IMR-90 (cell line): Measurements from ENCODE around the gene RALGAPA1. TPM values are rescaled to one million over a fixed set of nuclear protein-coding genes. Genes with fewer than 3 reads are reported as not detected.

Source experiments
- ATAC-seq: fragments of 200-7000 bp; cut with Tn5 transposase; 2 replicates; pipeline ENCODE4 v1.9.1; 2020; ENCODE audit warnings: low read depth, mild to moderate bottlenecking, moderate library complexity
- BruUV-seq: library from RNA; stranded (reverse); fragments of 400-500 nt; replicated peaks from 2 replicates; lab custom pipeline; 2021; lab: Mats Ljungman, UMichigan
- CTCF ChIA-PET: fragments of 300-600 bp; formaldehyde crosslinking; extraction: SDS; loops from one replicate; lab custom pipeline; 2021; ENCODE audit warnings: antibody characterized with exemption; lab: Yijun Ruan, JAX
- POLR2A ChIA-PET: fragments of 300-600 bp; sonication (Branson Sonifier 250); formaldehyde crosslinking; loops from one replicate; lab custom pipeline; 2022; ENCODE audit warnings: antibody characterized with exemption; ENCODE audit not compliant: unreplicated experiment; lab: Charles Lee
- DNase-seq: peaks from one replicate; pipeline ENCODE4 v3.0.0; 2013
- H2AFZ ChIP-seq: replicated peaks from 2 replicates; pipeline ENCODE3; 2013; ENCODE audit warnings: low read length, mild to moderate bottlenecking; ENCODE audit not compliant: poor library complexity
- H2AK5ac ChIP-seq: 2 replicates; pipeline ENCODE4 v1.6.1; 2013; ENCODE audit warnings: low read depth, low read length, inconsistent platforms
- H2AK9ac ChIP-seq: replicated peaks from 2 replicates; pipeline ENCODE3; 2013; ENCODE audit warnings: mild to moderate bottlenecking, low read depth, low read length, moderate library complexity; ENCODE audit not compliant: poor library complexity
- H2BK120ac ChIP-seq: 2 replicates; pipeline ENCODE4 v1.6.1; 2013; ENCODE audit warnings: low read depth, low read length, inconsistent platforms
- H2BK15ac ChIP-seq: 3 replicates; pipeline ENCODE4 v1.6.1; 2013; ENCODE audit warnings: low read depth, low read length, inconsistent platforms
- H2BK20ac ChIP-seq: 2 replicates; pipeline ENCODE4 v1.6.1; 2013; ENCODE audit warnings: low read depth, mild to moderate bottlenecking, inconsistent platforms, low read length, moderate library complexity
- H2BK5ac ChIP-seq: 2 replicates; pipeline ENCODE4 v1.6.1; 2013; ENCODE audit warnings: mild to moderate bottlenecking, low read depth, low read length, inconsistent platforms; ENCODE audit not compliant: poor library complexity, severe bottlenecking
- H3K14ac ChIP-seq: replicated peaks from 2 replicates; pipeline ENCODE4 v1.6.1; 2013; ENCODE audit warnings: low read depth, low read length, inconsistent platforms
- H3K18ac ChIP-seq: 2 replicates; pipeline ENCODE4 v1.6.1; 2013; ENCODE audit warnings: low read depth, low read length, control low read depth
- H3K23ac ChIP-seq: 2 replicates; pipeline ENCODE4 v1.6.1; 2013; ENCODE audit warnings: low read depth, low read length, inconsistent platforms
- H3K27ac ChIP-seq: 2 replicates; pipeline ENCODE4 v1.5.1; 2013; ENCODE audit warnings: mild to moderate bottlenecking, control low read depth, low read length; ENCODE audit not compliant: insufficient read depth
- H3K27me3 ChIP-seq: 2 replicates; pipeline ENCODE4 v1.6.1; 2013; ENCODE audit warnings: low read length; ENCODE audit not compliant: control insufficient read depth, insufficient read depth
- H3K36me3 ChIP-seq: 2 replicates; pipeline ENCODE4 v1.6.1; 2013; ENCODE audit warnings: low read length, mixed read lengths; ENCODE audit not compliant: control insufficient read depth, insufficient read depth
- H3K4ac ChIP-seq: 2 replicates; pipeline ENCODE4 v1.6.1; 2013; ENCODE audit warnings: low read depth, low read length, inconsistent platforms
- H3K4me1 ChIP-seq: 2 replicates; pipeline ENCODE4 v1.6.1; 2013; ENCODE audit warnings: low read length, mixed read lengths; ENCODE audit not compliant: control insufficient read depth, insufficient read depth
- H3K4me2 ChIP-seq: 2 replicates; pipeline ENCODE4 v1.6.1; 2013; ENCODE audit warnings: low read depth, mild to moderate bottlenecking, control low read depth, low read length, moderate library complexity
- H3K4me3 ChIP-seq: 2 replicates; pipeline ENCODE4 v1.5.1; 2013; ENCODE audit warnings: low read depth, mild to moderate bottlenecking, control low read depth, low read length, moderate library complexity; ENCODE audit not compliant: insufficient read depth
- H3K56ac ChIP-seq: 2 replicates; pipeline ENCODE4 v1.6.1; 2013; ENCODE audit warnings: low read length, inconsistent platforms; ENCODE audit not compliant: insufficient read depth; ENCODE audit errors: extremely low read depth
- H3K79me1 ChIP-seq, 2 experiments: 2 replicates each; pipeline ENCODE4 v1.6.1; 2013; ENCODE audit warnings: low read length in 2 of 2, inconsistent platforms in 1 of 2, low read depth in 1 of 2
- H3K9ac ChIP-seq: 2 replicates; pipeline ENCODE4 v1.6.1; 2013; ENCODE audit warnings: low read depth, low read length, control low read depth
- H3K9me1 ChIP-seq: 2 replicates; pipeline ENCODE4 v1.6.1; 2013; ENCODE audit warnings: low read length, inconsistent platforms; ENCODE audit not compliant: insufficient read depth
- H3K9me3 ChIP-seq: 2 replicates; pipeline ENCODE4 v1.6.1; 2013; ENCODE audit warnings: low read length; ENCODE audit not compliant: control insufficient read depth, insufficient read depth
- H4K20me1 ChIP-seq: 2 replicates; pipeline ENCODE4 v1.6.1; 2013; ENCODE audit warnings: low read length, inconsistent platforms; ENCODE audit not compliant: insufficient read depth
- H4K5ac ChIP-seq: 2 replicates; pipeline ENCODE4 v1.6.1; 2013; ENCODE audit warnings: mild to moderate bottlenecking, low read depth, low read length, control low read depth
- H4K8ac ChIP-seq, 2 experiments: 2 replicates each; pipeline ENCODE4 v1.6.1; 2013; ENCODE audit warnings: low read depth in 2 of 2, low read length in 2 of 2, control low read depth in 1 of 2, inconsistent platforms in 1 of 2
- H4K91ac ChIP-seq: 2 replicates; pipeline ENCODE4 v1.6.1; 2013; ENCODE audit warnings: low read depth, low read length, inconsistent platforms; ENCODE audit not compliant: insufficient read depth
- BHLHE40 ChIP-seq: fragments of 150-350 bp; IDR thresholded peaks from 2 replicates; pipeline ENCODE4 v1.6.1; 2016; ENCODE audit warnings: mild to moderate bottlenecking, low read depth, low read length
- CEBPB ChIP-seq: IDR thresholded peaks from 2 replicates; pipeline ENCODE4 v1.6.1; 2012; ENCODE audit warnings: low read depth, low read length, improper control_type of control experiment
- CHD1 ChIP-seq: IDR thresholded peaks from 2 replicates; pipeline ENCODE4 v1.6.1; 2012; ENCODE audit warnings: low read depth, low read length, improper control_type of control experiment
- ELK1 ChIP-seq: fragments of 150-350 bp; IDR thresholded peaks from 2 replicates; pipeline ENCODE4 v1.6.1; 2016; ENCODE audit warnings: low read depth, mild to moderate bottlenecking, low read length, moderate library complexity, borderline replicate concordance
- FOS ChIP-seq: fragments of 150-350 bp; IDR thresholded peaks from 2 replicates; pipeline ENCODE4 v1.6.1; 2016; ENCODE audit warnings: low read depth, low read length
- MAFK ChIP-seq: IDR thresholded peaks from 2 replicates; pipeline ENCODE4 v1.6.1; 2012; ENCODE audit warnings: low read depth, low read length, improper control_type of control experiment
- MAZ ChIP-seq: IDR thresholded peaks from 2 replicates; pipeline ENCODE4 v1.6.1; 2012; ENCODE audit warnings: low read depth, mild to moderate bottlenecking, low read length, improper control_type of control experiment, moderate library complexity, borderline replicate concordance
- MXI1 ChIP-seq: IDR thresholded peaks from 2 replicates; pipeline ENCODE4 v1.6.1; 2012; ENCODE audit warnings: low read depth, mild to moderate bottlenecking, low read length, moderate library complexity, borderline replicate concordance
- NFE2L2 ChIP-seq: fragments of 150-350 bp; IDR thresholded peaks from 2 replicates; pipeline ENCODE4 v1.6.1; 2016; ENCODE audit warnings: low read depth, mild to moderate bottlenecking, low read length
- POLR2A ChIP-seq: IDR thresholded peaks from 2 replicates; pipeline ENCODE4 v1.6.1; 2012; ENCODE audit warnings: mild to moderate bottlenecking, low read depth, low read length
- RAD21 ChIP-seq: IDR thresholded peaks from 2 replicates; pipeline ENCODE4 v1.6.1; 2012; ENCODE audit warnings: low read length, improper control_type of control experiment
- RFX5 ChIP-seq: IDR thresholded peaks from 2 replicates; pipeline ENCODE4 v1.8.0; 2012; ENCODE audit warnings: low read depth, mild to moderate bottlenecking, low read length, moderate library complexity
- SMC3 ChIP-seq: fragments of 150-350 bp; IDR thresholded peaks from 2 replicates; pipeline ENCODE4 v1.6.1; 2016; ENCODE audit warnings: low read depth, mild to moderate bottlenecking, antibody characterized with exemption, low read length, moderate library complexity
- USF2 ChIP-seq: fragments of 150-350 bp; IDR thresholded peaks from 2 replicates; pipeline ENCODE4 v1.6.1; 2017; ENCODE audit warnings: mild to moderate bottlenecking, antibody characterized with exemption, low read length, low read depth
- WGBS, 2 experiments: methylation state at CpG; one replicate each; pipeline versions ENCODE4 v1.1.5 to v1.1.7; 2013; ENCODE audit warnings: missing lambda C conversion rate in 2 of 2; ENCODE audit not compliant: insufficient read length in 1 of 2; ENCODE audit errors: extremely low coverage in 2 of 2; 5-methylcytosine and 5-hydroxymethylcytosine counted together
- dilution Hi-C: fragments of 300-500 bp; cut with HindIII; formaldehyde crosslinking; loops from one replicate; pipeline ENCODE4 v1.14.3; 2018; ENCODE audit warnings: low sequenced_read_pairs; ENCODE audit not compliant: unreplicated experiment
- in situ Hi-C: fragments of 300-500 bp; cut with MboI; formaldehyde crosslinking; loops from 3 replicates; pipeline ENCODE4 v1.14.3; 2019; ENCODE audit warnings: low sequenced_read_pairs, inconsistent platforms, mixed read lengths
- intact Hi-C: fragments of 100-400 bp; cut with micrococcal nuclease; formaldehyde crosslinking; loops from 2 replicates; pipeline ENCODE4 v1.10.0; 2022
- polyA plus RNA-seq, 3 experiments: library from polyadenylated mRNA; depleted of rRNA; stranded (reverse); fragments of >200 nt; gene quantifications; 2 replicates each; pipeline ENCODE4 v1.2.3, GENCODE V29; 2012; ENCODE audit warnings: low replicate concordance in 1 of 3
- total RNA-seq: library from RNA; depleted of rRNA; stranded (reverse); fragments of >200 nt; gene quantifications from 2 replicates; pipeline ENCODE4 v1.2.3, GENCODE V29; 2012
- TF ChIP-seq, protein P1 (sequence below): conservative IDR thresholded peaks from 2 replicates; pipeline ENCODE4 v1.5.1; 2012; ENCODE audit warnings: mild to moderate bottlenecking, low read depth, low read length, improper control_type of control experiment

Gene RALGAPA1
- total and polyA plus RNA-seq, 2 of the 4 experiments (the other 2 are of a cell fraction): 5.1 to 25.6 TPM

- no peak overlapping the region for H2AK9ac ChIP-seq
- no peak overlapping the region for H3K18ac ChIP-seq
- in situ Hi-C loops (no loop called here), dilution Hi-C loops (no loop called here), intact Hi-C loops (loop anchor here (2.0 to 5.0 kb wide), 2 partner anchors 152 to 284 kb away; no protein-coding TSS in a partner anchor)
- H2BK120ac ChIP-seq: no peak overlapping the region
- 4% methylated on average over 50 of the region's 55 CpGs; no CpG with 5 or more reads in 1 of the 2 experiments for WGBS, 2 experiments
- no peaks in the 10 kb centered on the region for H4K20me1 ChIP-seq
- no peak overlapping the region for H3K56ac ChIP-seq
- no peaks in the 10 kb centered on the region for H3K9me3 ChIP-seq
- no peak overlapping the region for H3K23ac ChIP-seq
- H3K79me1 ChIP-seq: no peaks in the 10 kb centered on the region
- 0 out of 2 replicates have a peak overlapping the region, but pooled peaks have one; percentile 14 for H3K4me3 ChIP-seq
- no peaks in the 10 kb centered on the region for H3K9me1 ChIP-seq
- H3K4me1 ChIP-seq: peaks cover 2% of the 10 kb centered on the region; the same call in 1 of the 2 replicates
- H2AK5ac ChIP-seq: no peak overlapping the region
- no peak overlapping the region for H2BK20ac ChIP-seq
- DNase-seq (peak; percentile 62), ATAC-seq (peak; percentile 84)
- H3K27me3 ChIP-seq: peaks cover 32% of the 10 kb centered on the region
- CTCF ChIA-PET: interaction anchor here (0.6 to 1.4 kb wide), 2 partner anchors 14 to 24 kb away, joined by 3 read pairs; no protein-coding TSS in a partner anchor
- no peak overlapping the region for H2BK15ac ChIP-seq
- H3K4me2 ChIP-seq: peak overlapping the region; percentile 88
- no peak overlapping the region for H3K9ac ChIP-seq
- no peak overlapping the region for H2BK5ac ChIP-seq
- no peak overlapping the region for H3K27ac ChIP-seq
- peak overlapping the region; percentile 3 for H2AFZ ChIP-seq
- no peak overlapping the region for H4K8ac ChIP-seq
- H3K14ac ChIP-seq: no peak overlapping the region
- POLR2A ChIA-PET: interaction anchor here (0.5 kb wide), 1 partner anchor 15 kb away, joined by 3 read pairs; no protein-coding TSS in a partner anchor
- no peak overlapping the region for H4K91ac ChIP-seq
- H3K36me3 ChIP-seq: no peaks in the 10 kb centered on the region
- no peak overlapping the region for H3K4ac ChIP-seq
- no peak overlapping the region for H4K5ac ChIP-seq
- BruUV-seq: no TSS peak
- TF ChIP-seq MXI1 (peak; percentile 97), RAD21 (no peak), MAZ (peak; percentile 72; the same call in 1 of the 2 replicates), MAFK (no peak), NFE2L2 (0 out of 2 replicates have a peak, but pooled peaks have one; percentile 19), FOS (peak; percentile 39; the same call in 1 of the 2 replicates), ELK1 (no peak), USF2 (no peak), CEBPB (no peak), RFX5 (no peak), BHLHE40 (no peak), POLR2A (no peak), SMC3 (no peak), CHD1 (no peak)
- TF ChIP-seq, protein P1, sequence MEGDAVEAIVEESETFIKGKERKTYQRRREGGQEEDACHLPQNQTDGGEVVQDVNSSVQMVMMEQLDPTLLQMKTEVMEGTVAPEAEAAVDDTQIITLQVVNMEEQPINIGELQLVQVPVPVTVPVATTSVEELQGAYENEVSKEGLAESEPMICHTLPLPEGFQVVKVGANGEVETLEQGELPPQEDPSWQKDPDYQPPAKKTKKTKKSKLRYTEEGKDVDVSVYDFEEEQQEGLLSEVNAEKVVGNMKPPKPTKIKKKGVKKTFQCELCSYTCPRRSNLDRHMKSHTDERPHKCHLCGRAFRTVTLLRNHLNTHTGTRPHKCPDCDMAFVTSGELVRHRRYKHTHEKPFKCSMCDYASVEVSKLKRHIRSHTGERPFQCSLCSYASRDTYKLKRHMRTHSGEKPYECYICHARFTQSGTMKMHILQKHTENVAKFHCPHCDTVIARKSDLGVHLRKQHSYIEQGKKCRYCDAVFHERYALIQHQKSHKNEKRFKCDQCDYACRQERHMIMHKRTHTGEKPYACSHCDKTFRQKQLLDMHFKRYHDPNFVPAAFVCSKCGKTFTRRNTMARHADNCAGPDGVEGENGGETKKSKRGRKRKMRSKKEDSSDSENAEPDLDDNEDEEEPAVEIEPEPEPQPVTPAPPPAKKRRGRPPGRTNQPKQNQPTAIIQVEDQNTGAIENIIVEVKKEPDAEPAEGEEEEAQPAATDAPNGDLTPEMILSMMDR: no peak
Measured at GRCh38 chr14:35534873-35535482, 274.1 kb downstream of the RALGAPA1 start.
